NOMO-1 (cell line): ENCODE data around the gene MEX3B.
"Not testable (repeated sequence)": the region's sequence is repeated elsewhere in the genome, so short reads cannot be mapped to it uniquely, and the experiment has no call there.

Source experiments
- DNase-seq, 2 experiments: peaks; one replicate each; lab custom pipeline; 2025; ENCODE audit not compliant: unreplicated experiment in 2 of 2; lab: John Stamatoyannopoulos, UW

The MEX3B gene

GRCh38 chr15:82014989-82015388 lies 30.8 kb downstream of the MEX3B start:
- no peak for DNase-seq

- no peak for DNase-seq
Observed at GRCh38 chr15:82012908-82013307, 32.9 kb downstream of the MEX3B start.

GRCh38 chr15:82005239-82005638 lies 40.6 kb downstream of the MEX3B start:
- no peak for DNase-seq

- DNase-seq, result no peak
Observed at GRCh38 chr15:82003916-82004315, 41.9 kb downstream of the MEX3B start.

GRCh38 chr15:81995081-81995480 lies 50.7 kb downstream of the MEX3B start:
- DNase-seq, result not testable (repeated sequence)

- no peak for DNase-seq
Observed at GRCh38 chr15:81992523-81992922, 53.3 kb downstream of the MEX3B start.
